SK-N-SH (cell line): ENCODE results near the gene B3GALT6.

Experiments used
- CTCF ChIP-seq: fragments of 200-600 bp; sonication (generic); IDR thresholded peaks from 2 replicates; pipeline ENCODE4 v1.6.1; 2017; ENCODE audit warnings: antibody characterized with exemption, mild to moderate bottlenecking, moderate library complexity
- EP300 ChIP-seq, 2 experiments: IDR thresholded peaks; 2 replicates each; pipeline versions ENCODE4 v1.4.0 to v1.6.1; 2012; ENCODE audit warnings: borderline replicate concordance in 1 of 2, low read depth in 1 of 2, low read length in 1 of 2
- POLR2AphosphoS5 ChIP-seq: IDR thresholded peaks from 2 replicates; pipeline ENCODE4 v1.6.1; 2012; ENCODE audit warnings: low read depth, low read length
- RCOR1 ChIP-seq: fragments of 150-350 bp; IDR thresholded peaks from 2 replicates; pipeline ENCODE4 v1.6.1; 2017; ENCODE audit warnings: antibody characterized with exemption, low read length

- TF ChIP-seq CTCF (no peak), POLR2AphosphoS5 (no peak), EP300 (IDR thresholded peaks at IDR 0.05; ENCODE audit: borderline replicate concordance in 1 of 2, low read depth in 1 of 2, low read length in 1 of 2) (no peak), RCOR1 (no peak)
These were observed 22.6 kb downstream of the B3GALT6 start for GRCh38 chr1:1254667-1254998.
